ENCODE data around the gene QPCTL.

QPCTL gene

DNA sequence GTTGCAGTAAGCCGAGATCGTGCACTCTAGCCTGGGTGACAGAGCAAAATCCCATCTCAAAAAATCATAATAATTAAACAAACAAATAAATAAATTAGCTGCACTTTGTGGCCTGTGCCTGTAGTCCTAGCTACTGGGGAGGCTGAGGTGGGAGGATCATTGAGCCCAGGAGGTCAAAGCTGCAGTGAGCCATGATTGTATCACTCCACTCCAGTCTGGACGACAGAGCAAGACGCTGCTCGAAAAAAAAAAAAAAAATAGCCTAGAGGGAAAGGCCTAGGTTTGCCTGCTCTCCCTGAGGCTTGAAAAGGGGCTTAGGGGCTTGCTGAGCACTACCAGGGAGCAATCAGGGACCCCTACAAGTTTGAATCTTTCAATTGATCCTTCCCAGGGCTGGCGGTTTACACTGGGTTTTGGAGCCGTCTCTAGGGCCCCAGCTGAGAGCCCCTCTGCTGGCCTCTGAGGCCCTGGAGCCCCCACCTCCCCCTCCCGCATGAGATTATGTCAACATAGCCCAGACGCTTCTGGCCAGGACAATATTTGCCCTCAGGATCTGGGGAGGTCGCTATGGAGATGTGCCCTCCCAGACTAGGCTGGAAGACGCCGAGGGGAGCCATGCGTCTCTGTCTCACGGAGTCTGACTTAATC, 34.8 kb upstream of the QPCTL start:
- no peak for TF ChIP-seq SPI1 (IDR thresholded peaks at IDR 0.05; ENCODE audit: borderline replicate concordance, low read depth)
- no peak for TF ChIP-seq GABPA (IDR thresholded peaks at IDR 0.05; ENCODE audit: low read depth)
- no peak for TF ChIP-seq CTCF (IDR thresholded peaks at IDR 0.05; ENCODE audit: insufficient read depth, low read length)
- TF ChIP-seq, protein P1, sequence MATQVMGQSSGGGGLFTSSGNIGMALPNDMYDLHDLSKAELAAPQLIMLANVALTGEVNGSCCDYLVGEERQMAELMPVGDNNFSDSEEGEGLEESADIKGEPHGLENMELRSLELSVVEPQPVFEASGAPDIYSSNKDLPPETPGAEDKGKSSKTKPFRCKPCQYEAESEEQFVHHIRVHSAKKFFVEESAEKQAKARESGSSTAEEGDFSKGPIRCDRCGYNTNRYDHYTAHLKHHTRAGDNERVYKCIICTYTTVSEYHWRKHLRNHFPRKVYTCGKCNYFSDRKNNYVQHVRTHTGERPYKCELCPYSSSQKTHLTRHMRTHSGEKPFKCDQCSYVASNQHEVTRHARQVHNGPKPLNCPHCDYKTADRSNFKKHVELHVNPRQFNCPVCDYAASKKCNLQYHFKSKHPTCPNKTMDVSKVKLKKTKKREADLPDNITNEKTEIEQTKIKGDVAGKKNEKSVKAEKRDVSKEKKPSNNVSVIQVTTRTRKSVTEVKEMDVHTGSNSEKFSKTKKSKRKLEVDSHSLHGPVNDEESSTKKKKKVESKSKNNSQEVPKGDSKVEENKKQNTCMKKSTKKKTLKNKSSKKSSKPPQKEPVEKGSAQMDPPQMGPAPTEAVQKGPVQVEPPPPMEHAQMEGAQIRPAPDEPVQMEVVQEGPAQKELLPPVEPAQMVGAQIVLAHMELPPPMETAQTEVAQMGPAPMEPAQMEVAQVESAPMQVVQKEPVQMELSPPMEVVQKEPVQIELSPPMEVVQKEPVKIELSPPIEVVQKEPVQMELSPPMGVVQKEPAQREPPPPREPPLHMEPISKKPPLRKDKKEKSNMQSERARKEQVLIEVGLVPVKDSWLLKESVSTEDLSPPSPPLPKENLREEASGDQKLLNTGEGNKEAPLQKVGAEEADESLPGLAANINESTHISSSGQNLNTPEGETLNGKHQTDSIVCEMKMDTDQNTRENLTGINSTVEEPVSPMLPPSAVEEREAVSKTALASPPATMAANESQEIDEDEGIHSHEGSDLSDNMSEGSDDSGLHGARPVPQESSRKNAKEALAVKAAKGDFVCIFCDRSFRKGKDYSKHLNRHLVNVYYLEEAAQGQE (IDR thresholded peaks at IDR 0.05; ENCODE audit: insufficient replicate concordance, low read depth), result no peak
- TF ChIP-seq POLR2AphosphoS5 (IDR thresholded peaks at IDR 0.05; ENCODE audit: low read depth), result no peak
- H3K27ac ChIP-seq (replicated peaks), result no peak overlapping the region
- no peak for DNase-seq (ENCODE audit: low read depth in 1 of 2, low spot score in 1 of 2)
- H3K4me3 ChIP-seq (replicated peaks; ENCODE audit: insufficient read depth, low read length), result no peak overlapping the region
- no peaks in the 10 kb centered on the region for H3K27me3 ChIP-seq (ENCODE audit: insufficient read depth, poor library complexity, severe bottlenecking)

DNA sequence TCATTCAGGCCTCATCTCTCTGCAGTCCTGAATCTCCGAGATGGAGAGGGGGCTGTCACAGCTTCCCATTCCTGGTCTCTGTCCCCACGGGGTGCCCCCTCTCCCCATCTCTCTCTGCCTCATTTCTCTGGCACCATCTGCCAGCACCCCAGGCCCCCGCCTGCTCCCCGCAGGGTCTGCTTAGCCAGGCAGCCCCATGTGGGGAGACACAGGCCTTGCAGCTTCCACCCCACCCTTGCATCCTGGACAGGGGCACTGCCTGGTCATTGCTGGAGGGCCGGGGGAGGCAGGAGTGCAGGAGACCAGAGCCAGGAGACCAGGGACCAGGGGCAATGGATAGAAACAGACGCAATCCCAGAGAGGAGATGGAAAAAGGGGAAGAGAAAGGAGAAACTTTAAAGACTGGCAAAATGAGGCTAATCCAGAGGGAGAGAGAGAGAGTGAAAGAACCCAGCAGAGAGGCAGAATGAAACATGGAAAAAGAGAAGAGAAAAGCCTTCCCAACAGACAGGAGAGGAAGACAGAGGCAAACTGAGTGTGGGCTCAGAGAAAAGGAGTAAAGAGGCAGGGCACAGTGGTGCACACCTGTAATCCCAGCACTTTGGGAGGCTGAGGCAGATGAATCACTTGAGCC, 33.3 kb upstream of the QPCTL start:
- no peak for DNase-seq (ENCODE audit: low read depth in 1 of 2, low spot score in 1 of 2)
- H3K27me3 ChIP-seq (ENCODE audit: insufficient read depth, poor library complexity, severe bottlenecking), result no peaks in the 10 kb centered on the region
- no peak overlapping the region for H3K4me3 ChIP-seq (replicated peaks; ENCODE audit: insufficient read depth, low read length)
- no peak overlapping the region for H3K27ac ChIP-seq (replicated peaks)
- TF ChIP-seq POLR2AphosphoS5 (IDR thresholded peaks at IDR 0.05; ENCODE audit: low read depth), result no peak
- TF ChIP-seq GABPA (IDR thresholded peaks at IDR 0.05; ENCODE audit: low read depth), result no peak
- TF ChIP-seq, protein P1 (IDR thresholded peaks at IDR 0.05; ENCODE audit: insufficient replicate concordance, low read depth), result no peak
- no peak for TF ChIP-seq CTCF (IDR thresholded peaks at IDR 0.05; ENCODE audit: insufficient read depth, low read length)
- TF ChIP-seq SPI1 (IDR thresholded peaks at IDR 0.05; ENCODE audit: borderline replicate concordance, low read depth), result no peak

GRCh38 chr19:45660636-45661035, 31.8 kb upstream of the QPCTL start:
- no peak for TF ChIP-seq POLR2AphosphoS5 (IDR thresholded peaks at IDR 0.05; ENCODE audit: low read depth)
- no peak for TF ChIP-seq GABPA (IDR thresholded peaks at IDR 0.05; ENCODE audit: low read depth)
- TF ChIP-seq CTCF (IDR thresholded peaks at IDR 0.05; ENCODE audit: insufficient read depth, low read length), result no peak
- TF ChIP-seq, protein P1 (IDR thresholded peaks at IDR 0.05; ENCODE audit: insufficient replicate concordance, low read depth), result no peak
- TF ChIP-seq SPI1 (IDR thresholded peaks at IDR 0.05; ENCODE audit: borderline replicate concordance, low read depth), result no peak
- no peak overlapping the region for H3K4me3 ChIP-seq (replicated peaks; ENCODE audit: insufficient read depth, low read length)
- no peak for DNase-seq (ENCODE audit: low read depth in 1 of 2, low spot score in 1 of 2)

More at GRCh38 chr19:45660636-45661035, 31.8 kb upstream of the QPCTL start:
- no peaks in the 10 kb centered on the region for H3K27me3 ChIP-seq (ENCODE audit: insufficient read depth, poor library complexity, severe bottlenecking)
- H3K27ac ChIP-seq (replicated peaks), result no peak overlapping the region
